ENCODE data around the gene CEP20.

- TF ChIP-seq, protein P1, sequence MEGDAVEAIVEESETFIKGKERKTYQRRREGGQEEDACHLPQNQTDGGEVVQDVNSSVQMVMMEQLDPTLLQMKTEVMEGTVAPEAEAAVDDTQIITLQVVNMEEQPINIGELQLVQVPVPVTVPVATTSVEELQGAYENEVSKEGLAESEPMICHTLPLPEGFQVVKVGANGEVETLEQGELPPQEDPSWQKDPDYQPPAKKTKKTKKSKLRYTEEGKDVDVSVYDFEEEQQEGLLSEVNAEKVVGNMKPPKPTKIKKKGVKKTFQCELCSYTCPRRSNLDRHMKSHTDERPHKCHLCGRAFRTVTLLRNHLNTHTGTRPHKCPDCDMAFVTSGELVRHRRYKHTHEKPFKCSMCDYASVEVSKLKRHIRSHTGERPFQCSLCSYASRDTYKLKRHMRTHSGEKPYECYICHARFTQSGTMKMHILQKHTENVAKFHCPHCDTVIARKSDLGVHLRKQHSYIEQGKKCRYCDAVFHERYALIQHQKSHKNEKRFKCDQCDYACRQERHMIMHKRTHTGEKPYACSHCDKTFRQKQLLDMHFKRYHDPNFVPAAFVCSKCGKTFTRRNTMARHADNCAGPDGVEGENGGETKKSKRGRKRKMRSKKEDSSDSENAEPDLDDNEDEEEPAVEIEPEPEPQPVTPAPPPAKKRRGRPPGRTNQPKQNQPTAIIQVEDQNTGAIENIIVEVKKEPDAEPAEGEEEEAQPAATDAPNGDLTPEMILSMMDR (IDR thresholded peaks at IDR 0.05) = no peak
- no peak for TF ChIP-seq POLR2A (IDR thresholded peaks at IDR 0.05)
Observed at GRCh38 chr16:15855704-15856003, 32.7 kb downstream of the CEP20 start.
